Panc1 (cell line): ENCODE measurements around the gene RAB15. TPM values are rescaled to one million over a fixed set of nuclear protein-coding genes. Genes with fewer than 3 reads are reported as not detected.

Experiments used
- ATAC-seq: fragments of 200-7000 bp; cut with Tn5 transposase; 2 replicates; pipeline ENCODE4 v1.9.1; 2020; ENCODE audit warnings: mild to moderate bottlenecking, moderate library complexity
- BruUV-seq: library from RNA; stranded (reverse); fragments of 400-500 nt; replicated peaks from 2 replicates; lab custom pipeline; 2021; lab: Mats Ljungman, UMichigan
- CTCF ChIA-PET: fragments of 300-600 bp; sonication (Branson Sonifier 250); formaldehyde crosslinking; loops from one replicate; lab custom pipeline; 2022; ENCODE audit warnings: antibody characterized with exemption; lab: Charles Lee
- POLR2A ChIA-PET: fragments of 300-600 bp; sonication (Branson Sonifier 250); formaldehyde crosslinking; loops from one replicate; lab custom pipeline; 2022; ENCODE audit warnings: antibody characterized with exemption; lab: Charles Lee
- DNase-seq: peaks from one replicate; pipeline ENCODE4 v3.0.0-alpha.2; 2010; ENCODE audit warnings: low read depth, low spot score
- H3K27ac ChIP-seq: 2 replicates; pipeline ENCODE4 v1.5.1; 2011; ENCODE audit warnings: mild to moderate bottlenecking, low read length, inconsistent platforms
- H3K27me3 ChIP-seq: fragments of 200-500 bp; sonication (Bioruptor generic); 2 replicates; pipeline ENCODE4 v1.6.0; 2014; ENCODE audit warnings: low read length, inconsistent platforms; ENCODE audit not compliant: control insufficient read depth, insufficient read depth
- H3K36me3 ChIP-seq: fragments of 200-500 bp; sonication (Bioruptor generic); 2 replicates; pipeline ENCODE4 v1.5.1; 2014; ENCODE audit warnings: inconsistent platforms, mild to moderate bottlenecking, low read length, moderate library complexity; ENCODE audit not compliant: control insufficient read depth, insufficient read depth
- H3K4me1 ChIP-seq: 2 replicates; pipeline ENCODE4 v1.5.1; 2011; ENCODE audit warnings: inconsistent platforms, mild to moderate bottlenecking, low read length, moderate library complexity; ENCODE audit not compliant: control insufficient read depth, insufficient read depth
- H3K4me3 ChIP-seq, 2 experiments: 2 replicates each; pipeline ENCODE4 v1.5.1; 2011 to 2012; ENCODE audit warnings: low read depth in 2 of 2, low read length in 2 of 2, mild to moderate bottlenecking in 2 of 2, inconsistent platforms in 1 of 2, moderate library complexity in 1 of 2
- H3K9me3 ChIP-seq: fragments of 200-500 bp; sonication (Bioruptor generic); 2 replicates; pipeline ENCODE4 v1.5.1; 2014; ENCODE audit warnings: low read depth, mild to moderate bottlenecking, inconsistent platforms, low read length, moderate library complexity; ENCODE audit not compliant: control insufficient read depth, insufficient read depth
- CTCF ChIP-seq: fragments of 450-650 bp; IDR thresholded peaks from 2 replicates; pipeline ENCODE4 v1.5.1; 2017; ENCODE audit warnings: mild to moderate bottlenecking
- POLR2AphosphoS5 ChIP-seq: IDR thresholded peaks from 2 replicates; pipeline ENCODE4 v1.6.1; 2012; ENCODE audit warnings: mild to moderate bottlenecking, low read depth, low read length, moderate library complexity
- REST ChIP-seq, 2 experiments: IDR thresholded peaks; 2 replicates each; pipeline ENCODE4 v1.6.1; 2011 to 2012; ENCODE audit warnings: low read depth in 2 of 2, control low read depth in 1 of 2, low read length in 1 of 2, mild to moderate bottlenecking in 1 of 2, moderate library complexity in 1 of 2; ENCODE audit not compliant: insufficient read depth in 1 of 2
- SIN3A ChIP-seq: IDR thresholded peaks from 2 replicates; pipeline ENCODE4 v1.6.1; 2012; ENCODE audit warnings: low read depth, mild to moderate bottlenecking, low read length, moderate library complexity, borderline replicate concordance; ENCODE audit not compliant: insufficient read depth
- TCF7L2 ChIP-seq: IDR thresholded peaks from 2 replicates; pipeline ENCODE4 v1.6.1; 2011; ENCODE audit warnings: mild to moderate bottlenecking, low read depth, low read length, inconsistent platforms
- in situ Hi-C: cut with HindIII; loops from 2 replicates; pipeline ENCODE4 v1.10.0; 2016; ENCODE audit warnings: low sequenced_read_pairs, low pct_unique_long_range_greater_than_20kb
- intact Hi-C: fragments of 100-400 bp; cut with micrococcal nuclease; formaldehyde crosslinking; loops from one replicate; pipeline ENCODE4 v1.10.0; 2022; ENCODE audit not compliant: unreplicated experiment
- total RNA-seq: library from RNA; stranded (reverse); gene quantifications from one replicate; pipeline ENCODE4 v1.2.1, GENCODE V29; 2021; ENCODE audit not compliant: unreplicated experiment

RAB15 gene
- total RNA-seq, 1 experiment from 2014 or later, result 6.0 TPM

- DNase-seq, result no peak
- no peaks in the 10 kb centered on the region for H3K36me3 ChIP-seq
- H3K4me1 ChIP-seq, result no peaks in the 10 kb centered on the region; the same call in 1 of the 2 replicates
- intact Hi-C loops, result no loop called here
- ChIA-PET POLR2A (no interaction called here), CTCF (no interaction called here)
- BruUV-seq, result no TSS peak
- no peak overlapping the region for H3K27ac ChIP-seq
- in situ Hi-C loops, result no loop called here
- H3K9me3 ChIP-seq, result no peaks in the 10 kb centered on the region
- ATAC-seq, result no peak
- H3K4me3 ChIP-seq, result no peak overlapping the region
- no peak for TF ChIP-seq SIN3A
- no peak for TF ChIP-seq CTCF
- no peak for TF ChIP-seq REST (IDR thresholded peaks at IDR 0.05; ENCODE audit: insufficient read depth in 1 of 2, low read depth in 2 of 2, low read length in 1 of 2)
- no peak for TF ChIP-seq POLR2AphosphoS5
- no peak for TF ChIP-seq TCF7L2
- no peaks in the 10 kb centered on the region for H3K27me3 ChIP-seq
Measured at GRCh38 chr14:64994540-64994939, 22.4 kb upstream of the RAB15 start.

GRCh38 chr14:64993266-64993930 lies 21.3 kb upstream of the RAB15 start:
- BruUV-seq, result no TSS peak
- no peak overlapping the region for H3K4me3 ChIP-seq
- intact Hi-C loops (no loop called here), in situ Hi-C loops (no loop called here)
- CTCF ChIA-PET, result no interaction called here
- ATAC-seq, result no peak
- DNase-seq, result no peak
- H3K27ac ChIP-seq, result no peak overlapping the region
- H3K4me1 ChIP-seq, result no peaks in the 10 kb centered on the region; the same call in 1 of the 2 replicates
- H3K9me3 ChIP-seq, result no peaks in the 10 kb centered on the region
- TF ChIP-seq REST (IDR thresholded peaks at IDR 0.05; ENCODE audit: insufficient read depth in 1 of 2, low read depth in 2 of 2, low read length in 1 of 2) (no peak), POLR2AphosphoS5 (no peak)
- no peaks in the 10 kb centered on the region for H3K36me3 ChIP-seq
- POLR2A ChIA-PET, result interaction anchor here (0.7 kb wide), 1 partner anchor 42 kb away, joined by 5 read pairs; no protein-coding TSS in a partner anchor
- no peaks in the 10 kb centered on the region for H3K27me3 ChIP-seq
